Vagina (tissue), 2 donors: ENCODE data around the gene KCTD20.

Experiments
- CTCF ChIP-seq, 3 experiments: fragments of 450-650 bp in 2 of 3; fragments of 200-600 bp in 1 of 3; sonication (generic) in 1 of 3; IDR thresholded peaks; one replicate each; pipeline ENCODE4 v1.5.1; 2017 to 2019; ENCODE audit warnings: antibody characterized with exemption in 3 of 3, mild to moderate bottlenecking in 2 of 3, moderate library complexity in 2 of 3
- POLR2A ChIP-seq, 2 donors: fragments of 450-650 bp; IDR thresholded peaks; one replicate each; pipeline ENCODE4 v1.6.1; 2017; ENCODE audit warnings: antibody characterized with exemption in 2 of 2, mild to moderate bottlenecking in 2 of 2, moderate library complexity in 2 of 2

GRCh38 chr6:36489426-36489825 lies 46.6 kb downstream of the KCTD20 start:
- TF ChIP-seq CTCF (IDR thresholded peaks at IDR 0.05) (no peak), POLR2A (IDR thresholded peaks at IDR 0.05) (no peak)
